ENCODE results near the gene USPL1. TPM values are rescaled to one million over a fixed set of nuclear protein-coding genes. Genes with fewer than 3 reads are reported as not detected.

The USPL1 gene
- total and polyA plus RNA-seq, 2 experiments from 2014 or later, result 10.0 to 13.0 TPM

- H3K4me2 ChIP-seq (ENCODE audit: unreplicated experiment), result no peak overlapping the region
- H2AFZ ChIP-seq, result no peak overlapping the region
- DNase-seq, result no peak
- H3K4me3 ChIP-seq, result no peak overlapping the region
- no peak overlapping the region for H3K27ac ChIP-seq
- no peaks in the 10 kb centered on the region for H3K9me3 ChIP-seq (ENCODE audit: low read depth)
- peaks cover 10% of the 10 kb centered on the region for H3F3A ChIP-seq (ENCODE audit: insufficient read depth)
- TF ChIP-seq EZH2 (IDR thresholded peaks at IDR 0.05; ENCODE audit: insufficient read depth, poor library complexity, severe bottlenecking) (no peak), EZH2phosphoT487 (IDR thresholded peaks at IDR 0.05; ENCODE audit: insufficient read depth, low read depth) (no peak)
- no peaks in the 10 kb centered on the region for H3K79me2 ChIP-seq (ENCODE audit: insufficient read depth)
- WGBS, 2 experiments (ENCODE audit: low coverage in 1 of 2, low lambda C conversion rate in 2 of 2, missing lambda C conversion rate in 2 of 2), result 94 to 95% methylated on average over 6 of the region's 6 CpGs
- H3K9me2 ChIP-seq (ENCODE audit: insufficient read depth), result no peaks in the 10 kb centered on the region
- H3K36me3 ChIP-seq (ENCODE audit: low read depth), result no peaks in the 10 kb centered on the region
- H4K20me1 ChIP-seq (ENCODE audit: insufficient read depth), result no peaks in the 10 kb centered on the region
- 0 out of 2 replicates have a peak, but pooled peaks cover 6% of the 10 kb centered on the region for H3K4me1 ChIP-seq (ENCODE audit: insufficient read depth)
- no peaks in the 10 kb centered on the region for H3K27me3 ChIP-seq (replicated peaks; ENCODE audit: insufficient read depth)
- no peak overlapping the region for H3K9ac ChIP-seq
- in situ Hi-C loops (cut with MboI), result no loop called here
These were observed 53.6 kb downstream of the USPL1 start for GRCh38 chr13:30671271-30671815.

- peaks cover 10% of the 10 kb centered on the region for H3F3A ChIP-seq (ENCODE audit: insufficient read depth)
- peak overlapping the region; percentile 57 for H3K27ac ChIP-seq
- in situ Hi-C loops (cut with MboI), result no loop called here
- H3K36me3 ChIP-seq (ENCODE audit: low read depth), result no peaks in the 10 kb centered on the region
- peak; percentile 93 for DNase-seq
- H2AFZ ChIP-seq, result peak overlapping the region; percentile 72
- WGBS, 2 experiments (ENCODE audit: low coverage in 1 of 2, low lambda C conversion rate in 2 of 2, missing lambda C conversion rate in 2 of 2), result 2 to 3% methylated on average over 26 to 54 of the region's 72 CpGs
- H3K27me3 ChIP-seq (replicated peaks; ENCODE audit: insufficient read depth), result no peaks in the 10 kb centered on the region
- peak overlapping the region; percentile 71 for H3K4me3 ChIP-seq
- 0 out of 2 replicates have a peak, but pooled peaks cover 6% of the 10 kb centered on the region for H3K4me1 ChIP-seq (ENCODE audit: insufficient read depth)
- peak overlapping the region; percentile 59 for H3K4me2 ChIP-seq (ENCODE audit: unreplicated experiment)
- H3K9ac ChIP-seq, result peak overlapping the region; percentile 82
- H3K9me2 ChIP-seq (ENCODE audit: insufficient read depth), result no peaks in the 10 kb centered on the region
- no peaks in the 10 kb centered on the region for H4K20me1 ChIP-seq (ENCODE audit: insufficient read depth)
- H3K9me3 ChIP-seq (ENCODE audit: low read depth), result no peaks in the 10 kb centered on the region
- no peaks in the 10 kb centered on the region for H3K79me2 ChIP-seq (ENCODE audit: insufficient read depth)
- TF ChIP-seq EZH2phosphoT487 (IDR thresholded peaks at IDR 0.05; ENCODE audit: insufficient read depth, low read depth) (no peak), EZH2 (IDR thresholded peaks at IDR 0.05; ENCODE audit: insufficient read depth, poor library complexity, severe bottlenecking) (no peak)
These were observed 56.2 kb downstream of the USPL1 start for GRCh38 chr13:30673669-30674521.

GRCh38 chr13:30675717-30676116 is 58.0 kb downstream of the USPL1 start:
- TF ChIP-seq EZH2 (IDR thresholded peaks at IDR 0.05; ENCODE audit: insufficient read depth, poor library complexity, severe bottlenecking), result no peak
- TF ChIP-seq EZH2phosphoT487 (IDR thresholded peaks at IDR 0.05; ENCODE audit: insufficient read depth, low read depth), result no peak
- no peaks in the 10 kb centered on the region for H3K36me3 ChIP-seq (ENCODE audit: low read depth)
- no peak overlapping the region for H3K9ac ChIP-seq

GRCh38 chr13:30676672-30677071 is 59.0 kb downstream of the USPL1 start:
- H3K9me2 ChIP-seq (ENCODE audit: insufficient read depth), result no peaks in the 10 kb centered on the region
- 43% methylated on average over 3 of the region's 3 CpGs for WGBS, 2 experiments (ENCODE audit: low coverage in 1 of 2, low lambda C conversion rate in 2 of 2, missing lambda C conversion rate in 2 of 2)
- in situ Hi-C loops (cut with MboI), result no loop called here
- no peaks in the 10 kb centered on the region for H4K20me1 ChIP-seq (ENCODE audit: insufficient read depth)
- H3K9me3 ChIP-seq (ENCODE audit: low read depth), result no peaks in the 10 kb centered on the region
- no peak overlapping the region for H3K27ac ChIP-seq
- peaks cover 14% of the 10 kb centered on the region for H3F3A ChIP-seq (ENCODE audit: insufficient read depth)
- H3K4me2 ChIP-seq (ENCODE audit: unreplicated experiment), result no peak overlapping the region
- no peak overlapping the region for H3K4me3 ChIP-seq
- H3K27me3 ChIP-seq (replicated peaks; ENCODE audit: insufficient read depth), result no peaks in the 10 kb centered on the region
- DNase-seq, result peak; percentile 59
- no peak overlapping the region for H2AFZ ChIP-seq
- TF ChIP-seq EZH2phosphoT487 (IDR thresholded peaks at IDR 0.05; ENCODE audit: insufficient read depth, low read depth), result no peak
- TF ChIP-seq EZH2 (IDR thresholded peaks at IDR 0.05; ENCODE audit: insufficient read depth, poor library complexity, severe bottlenecking), result no peak
- H3K4me1 ChIP-seq (ENCODE audit: insufficient read depth), result 0 out of 2 replicates have a peak, but pooled peaks cover 9% of the 10 kb centered on the region
- no peaks in the 10 kb centered on the region for H3K36me3 ChIP-seq (ENCODE audit: low read depth)
- no peaks in the 10 kb centered on the region for H3K79me2 ChIP-seq (ENCODE audit: insufficient read depth)
- no peak overlapping the region for H3K9ac ChIP-seq

More at GRCh38 chr13:30675717-30676116, 58.0 kb downstream of the USPL1 start:
- WGBS, 2 experiments (ENCODE audit: low coverage in 1 of 2, low lambda C conversion rate in 2 of 2, missing lambda C conversion rate in 2 of 2), result 42 to 44% methylated on average over 3 of the region's 3 CpGs
- Histone ChIP-seq H3K27ac (no peak overlapping the region), H3K4me2 (ENCODE audit: unreplicated experiment) (no peak overlapping the region), H3K4me1 (ENCODE audit: insufficient read depth) (0 out of 2 replicates have a peak, but pooled peaks cover 6% of the 10 kb centered on the region), H3K9me2 (ENCODE audit: insufficient read depth) (no peaks in the 10 kb centered on the region), H3K4me3 (no peak overlapping the region), H3F3A (ENCODE audit: insufficient read depth) (peaks cover 10% of the 10 kb centered on the region), H3K9me3 (ENCODE audit: low read depth) (no peaks in the 10 kb centered on the region), H3K27me3 (replicated peaks; ENCODE audit: insufficient read depth) (no peaks in the 10 kb centered on the region), H2AFZ (no peak overlapping the region), H4K20me1 (ENCODE audit: insufficient read depth) (no peaks in the 10 kb centered on the region), H3K79me2 (ENCODE audit: insufficient read depth) (no peaks in the 10 kb centered on the region)
- no peak for DNase-seq
- in situ Hi-C loops (cut with MboI), result no loop called here
